ENCODE results near the gene GCLC. TPM values are rescaled to one million over a fixed set of nuclear protein-coding genes. Genes with fewer than 3 reads are reported as not detected.

The GCLC gene
- total RNA-seq, 1 donor from 2014 or later: 28.7 TPM

- no peaks in the 10 kb centered on the region for H3K27me3 Mint-ChIP-seq (ENCODE audit: unreplicated experiment)
- DNase-seq (ENCODE audit: low spot score): no peak
- no peak overlapping the region for H3K27ac Mint-ChIP-seq (ENCODE audit: unreplicated experiment)
- no peak for TF ChIP-seq CTCF (IDR thresholded peaks at IDR 0.05; ENCODE audit: unreplicated experiment)
- no peaks in the 10 kb centered on the region for H3K9me3 Mint-ChIP-seq (ENCODE audit: unreplicated experiment)
- H3K4me3 Mint-ChIP-seq (ENCODE audit: unreplicated experiment): no peak overlapping the region
- H3K36me3 Mint-ChIP-seq (ENCODE audit: low read depth, unreplicated experiment): no peaks in the 10 kb centered on the region
- no peaks in the 10 kb centered on the region for H3K4me1 Mint-ChIP-seq (ENCODE audit: unreplicated experiment)
These were observed 89.2 kb downstream of the GCLC start for GRCh38 chr6:53455678-53456077.

- TF ChIP-seq CTCF (IDR thresholded peaks at IDR 0.05; ENCODE audit: unreplicated experiment): no peak
These were observed 93.7 kb downstream of the GCLC start for GRCh38 chr6:53451165-53451564.

GRCh38 chr6:53447865-53448264 is 97.0 kb downstream of the GCLC start:
- no peaks in the 10 kb centered on the region for H3K4me1 Mint-ChIP-seq (ENCODE audit: unreplicated experiment)
- H3K27ac Mint-ChIP-seq (ENCODE audit: unreplicated experiment): no peak overlapping the region
- H3K27me3 Mint-ChIP-seq (ENCODE audit: unreplicated experiment): peaks cover 2% of the 10 kb centered on the region
- H3K36me3 Mint-ChIP-seq (ENCODE audit: low read depth, unreplicated experiment): no peaks in the 10 kb centered on the region
- no peaks in the 10 kb centered on the region for H3K9me3 Mint-ChIP-seq (ENCODE audit: unreplicated experiment)
- TF ChIP-seq CTCF (IDR thresholded peaks at IDR 0.05; ENCODE audit: unreplicated experiment): no peak
- no peak overlapping the region for H3K4me3 Mint-ChIP-seq (ENCODE audit: unreplicated experiment)
- no peak for DNase-seq (ENCODE audit: low spot score)

More at GRCh38 chr6:53451165-53451564, 93.7 kb downstream of the GCLC start:
- no peaks in the 10 kb centered on the region for H3K9me3 Mint-ChIP-seq (ENCODE audit: unreplicated experiment)
- no peaks in the 10 kb centered on the region for H3K36me3 Mint-ChIP-seq (ENCODE audit: low read depth, unreplicated experiment)
- H3K27me3 Mint-ChIP-seq (ENCODE audit: unreplicated experiment): peaks cover 2% of the 10 kb centered on the region
- no peak overlapping the region for H3K27ac Mint-ChIP-seq (ENCODE audit: unreplicated experiment)
- no peak overlapping the region for H3K4me3 Mint-ChIP-seq (ENCODE audit: unreplicated experiment)
- no peaks in the 10 kb centered on the region for H3K4me1 Mint-ChIP-seq (ENCODE audit: unreplicated experiment)
- DNase-seq (ENCODE audit: low spot score): no peak

Other genes with a start within 250 kb of the GCLC start
- gene ELOVL5, start 196.2 kb downstream of the GCLC start, total RNA-seq (ENCODE audit: unreplicated experiment): 163 TPM
- 0.51 TPM for gene KLHL31, start 120.7 kb upstream of the GCLC start, total RNA-seq (ENCODE audit: unreplicated experiment)
- gene LRRC1, start 249.9 kb upstream of the GCLC start, total RNA-seq (ENCODE audit: unreplicated experiment): 7.5 TPM

Data from endothelial cell (in vitro differentiated cells).